ENCODE results near the gene FNBP1.
"Not testable (repeated sequence)": the region's sequence is repeated elsewhere in the genome, so short reads cannot be mapped to it uniquely, and the experiment has no call there.

The FNBP1 gene

GRCh38 chr9:129895376-129896268 is 147.4 kb downstream of the FNBP1 start:
- Mint-ChIP-seq H3K4me3 (no peak overlapping the region), H3K27ac (peak overlapping the region; percentile 80)

GRCh38 chr9:129894120-129894823 is 148.7 kb downstream of the FNBP1 start:
- no peak overlapping the region for H3K27ac Mint-ChIP-seq
- H3K4me3 Mint-ChIP-seq = no peak overlapping the region
- H3K4me1 Mint-ChIP-seq (ENCODE audit: low read depth) = peaks cover 69% of the 10 kb centered on the region
- intact Hi-C loops (cut with micrococcal nuclease) = no loop called here
- H3K27me3 Mint-ChIP-seq = no peaks in the 10 kb centered on the region
- H3K36me3 Mint-ChIP-seq (ENCODE audit: low read depth) = peaks cover 96% of the 10 kb centered on the region
- no peaks in the 10 kb centered on the region for H3K9me3 Mint-ChIP-seq

More at GRCh38 chr9:129895376-129896268, 147.4 kb downstream of the FNBP1 start:
- Mint-ChIP-seq H3K9me3 (no peaks in the 10 kb centered on the region), H3K36me3 (ENCODE audit: low read depth) (peaks cover 96% of the 10 kb centered on the region), H3K27me3 (no peaks in the 10 kb centered on the region), H3K4me1 (ENCODE audit: low read depth) (peaks cover 69% of the 10 kb centered on the region)
- intact Hi-C loops (cut with micrococcal nuclease) = no loop called here

- intact Hi-C loops (cut with micrococcal nuclease) = loop anchor here (2.0 kb wide), 1 partner anchor 27 kb away; no protein-coding TSS in a partner anchor
- Mint-ChIP-seq H3K4me3 (no peak overlapping the region), H3K9me3 (no peaks in the 10 kb centered on the region)
Observed at GRCh38 chr9:129891569-129891968, 151.4 kb downstream of the FNBP1 start.

GRCh38 chr9:129890718-129891299 is 152.2 kb downstream of the FNBP1 start:
- peak overlapping the region; percentile 86 for H3K27ac Mint-ChIP-seq
- not testable (repeated sequence) for H3K9me3 Mint-ChIP-seq, H3K27me3 Mint-ChIP-seq
- intact Hi-C loops (cut with micrococcal nuclease) = loop anchor here (2.0 kb wide), 1 partner anchor 28 kb away; no protein-coding TSS in a partner anchor
- peaks cover 78% of the 10 kb centered on the region for H3K36me3 Mint-ChIP-seq (ENCODE audit: low read depth)
- peak overlapping the region; percentile 67 for H3K4me3 Mint-ChIP-seq
- H3K4me1 Mint-ChIP-seq (ENCODE audit: low read depth) = peaks cover 73% of the 10 kb centered on the region

More at GRCh38 chr9:129891569-129891968, 151.4 kb downstream of the FNBP1 start:
- Mint-ChIP-seq H3K27me3 (no peaks in the 10 kb centered on the region), H3K36me3 (ENCODE audit: low read depth) (peaks cover 86% of the 10 kb centered on the region), H3K27ac (peak overlapping the region; percentile 86), H3K4me1 (ENCODE audit: low read depth) (peaks cover 71% of the 10 kb centered on the region)

- Mint-ChIP-seq H3K4me1 (ENCODE audit: low read depth) (peaks cover 79% of the 10 kb centered on the region), H3K27ac (peak overlapping the region; percentile 86), H3K36me3 (ENCODE audit: low read depth) (peaks cover 72% of the 10 kb centered on the region), H3K4me3 (peak overlapping the region; percentile 67), H3K27me3 (no peaks in the 10 kb centered on the region), H3K9me3 (no peaks in the 10 kb centered on the region)
- intact Hi-C loops (cut with micrococcal nuclease) = loop anchor here (2.0 to 5.0 kb wide), 3 partner anchors 29 to 207 kb away; partner anchors contain the start of gene GPR107
Observed at GRCh38 chr9:129889941-129890717, 152.9 kb downstream of the FNBP1 start.

GRCh38 chr9:129889122-129889940 is 153.7 kb downstream of the FNBP1 start:
- peak overlapping the region; percentile 86 for H3K27ac Mint-ChIP-seq
- intact Hi-C loops (cut with micrococcal nuclease) = loop anchor here (5.0 kb wide), 2 partner anchors 163 to 208 kb away; partner anchors contain the start of gene GPR107
- H3K4me1 Mint-ChIP-seq (ENCODE audit: low read depth) = peaks cover 82% of the 10 kb centered on the region
- peaks cover 64% of the 10 kb centered on the region for H3K36me3 Mint-ChIP-seq (ENCODE audit: low read depth)
- H3K27me3 Mint-ChIP-seq = no peaks in the 10 kb centered on the region
- H3K9me3 Mint-ChIP-seq = no peaks in the 10 kb centered on the region
- peak overlapping the region; percentile 67 for H3K4me3 Mint-ChIP-seq

GRCh38 chr9:129888293-129889121 is 154.5 kb downstream of the FNBP1 start:
- Mint-ChIP-seq H3K36me3 (ENCODE audit: low read depth) (peaks cover 57% of the 10 kb centered on the region), H3K4me1 (ENCODE audit: low read depth) (peaks cover 87% of the 10 kb centered on the region), H3K4me3 (peak overlapping the region; percentile 67), H3K9me3 (no peaks in the 10 kb centered on the region), H3K27me3 (no peaks in the 10 kb centered on the region), H3K27ac (peak overlapping the region; percentile 86)
- intact Hi-C loops (cut with micrococcal nuclease) = loop anchor here (5.0 kb wide), 2 partner anchors 164 to 209 kb away; partner anchors contain the start of gene GPR107

GRCh38 chr9:129887334-129888292 is 155.4 kb downstream of the FNBP1 start:
- peaks cover 51% of the 10 kb centered on the region for H3K36me3 Mint-ChIP-seq (ENCODE audit: low read depth)
- intact Hi-C loops (cut with micrococcal nuclease) = loop anchor here (2.0 to 5.0 kb wide), 3 partner anchors 13 to 210 kb away; partner anchors contain the start of gene GPR107
- H3K27ac Mint-ChIP-seq = peak overlapping the region; percentile 86

GRCh38 chr9:129886226-129887174 is 156.5 kb downstream of the FNBP1 start:
- intact Hi-C loops (cut with micrococcal nuclease) = loop anchor here (2.0 to 5.0 kb wide), 3 partner anchors 14 to 211 kb away; partner anchors contain the start of gene GPR107
- H3K27me3 Mint-ChIP-seq = no peaks in the 10 kb centered on the region
- H3K4me3 Mint-ChIP-seq = peak overlapping the region; percentile 74
- peak overlapping the region; percentile 86 for H3K27ac Mint-ChIP-seq
- H3K4me1 Mint-ChIP-seq (ENCODE audit: low read depth) = peaks cover 79% of the 10 kb centered on the region
- no peaks in the 10 kb centered on the region for H3K9me3 Mint-ChIP-seq
- peaks cover 40% of the 10 kb centered on the region for H3K36me3 Mint-ChIP-seq (ENCODE audit: low read depth)

More at GRCh38 chr9:129887334-129888292, 155.4 kb downstream of the FNBP1 start:
- peak overlapping the region; percentile 67 for H3K4me3 Mint-ChIP-seq
- H3K9me3 Mint-ChIP-seq = no peaks in the 10 kb centered on the region
- H3K27me3 Mint-ChIP-seq = no peaks in the 10 kb centered on the region
- peaks cover 88% of the 10 kb centered on the region for H3K4me1 Mint-ChIP-seq (ENCODE audit: low read depth)

GRCh38 chr9:129885670-129886106 is 157.3 kb downstream of the FNBP1 start:
- intact Hi-C loops (cut with micrococcal nuclease) = loop anchor here (2.0 to 5.0 kb wide), 3 partner anchors 15 to 212 kb away; partner anchors contain the start of gene GPR107
- Mint-ChIP-seq H3K27ac (peak overlapping the region; percentile 86), H3K4me3 (peak overlapping the region; percentile 74), H3K4me1 (ENCODE audit: low read depth) (peaks cover 71% of the 10 kb centered on the region), H3K9me3 (no peaks in the 10 kb centered on the region), H3K36me3 (ENCODE audit: low read depth) (peaks cover 32% of the 10 kb centered on the region), H3K27me3 (no peaks in the 10 kb centered on the region)
